T-helper 1 cell treated with Interleukin-12 subunit alpha and Interleukin-12 subunit beta and Interleukin-4 antibody, amounts not matched to agents 30 ng/mL and 1 ng/mL, for 36 hours (primary cell): ENCODE measurements around the gene ADAP1. TPM values are rescaled to one million over a fixed set of nuclear protein-coding genes. Genes with fewer than 3 reads are reported as not detected.
"Not testable (repeated sequence)": the region's sequence is repeated elsewhere in the genome, so short reads cannot be mapped to it uniquely, and the experiment has no call there.

Experiments
- intact Hi-C: fragments of 100-400 bp; cut with micrococcal nuclease; formaldehyde crosslinking; loops from one replicate; pipeline ENCODE4 v1.15.1; 2024
- total RNA-seq: library from RNA; stranded (reverse); gene quantifications from 2 replicates; pipeline ENCODE4 v1.2.3, GENCODE V29; 2022

The ADAP1 gene
- total RNA-seq = 20.6 and 20.9 TPM in 2 replicates

GRCh38 chr7:954330-955238 lies at the start of gene ADAP1:
Gene ADAP1, minus strand, starts transcription at chr7:954680. Its CDS starts 203 bp downstream, at chr7:954477.
- intact Hi-C loops = loop anchor here (1.0 to 2.0 kb wide), 4 partner anchors 32 to 168 kb away; partner anchors contain the start of gene GET4

- intact Hi-C loops = not testable (repeated sequence)
Measured at GRCh38 chr7:1002445-1002844, 48.0 kb upstream of the ADAP1 start.

GRCh38 chr7:1002026-1002425 lies 47.5 kb upstream of the ADAP1 start:
- intact Hi-C loops = not testable (repeated sequence)

- intact Hi-C loops = not testable (repeated sequence)
Measured at GRCh38 chr7:1001069-1001770, 46.7 kb upstream of the ADAP1 start.

GRCh38 chr7:999941-1000935 lies 45.8 kb upstream of the ADAP1 start:
- intact Hi-C loops = no loop called here

- intact Hi-C loops = no loop called here
Measured at GRCh38 chr7:999149-999879, 44.8 kb upstream of the ADAP1 start.

GRCh38 chr7:997404-998395 lies 43.2 kb upstream of the ADAP1 start:
- intact Hi-C loops = no loop called here

- intact Hi-C loops = no loop called here
Measured at GRCh38 chr7:996079-996872, 41.8 kb upstream of the ADAP1 start.

GRCh38 chr7:995571-995970 lies 41.1 kb upstream of the ADAP1 start:
- intact Hi-C loops = no loop called here

- intact Hi-C loops = loop anchor here (5.0 kb wide), 1 partner anchor 53 kb away; no protein-coding TSS in a partner anchor
Measured at GRCh38 chr7:994592-995308, 40.3 kb upstream of the ADAP1 start.

- intact Hi-C loops = loop anchor here (1.0 to 5.0 kb wide), 5 partner anchors 18 to 184 kb away; partner anchors contain the start of gene COX19
Measured at GRCh38 chr7:992709-993607, 38.5 kb upstream of the ADAP1 start.

- intact Hi-C loops = loop anchor here (5.0 kb wide), 1 partner anchor 55 kb away; no protein-coding TSS in a partner anchor
Measured at GRCh38 chr7:991729-992656, 37.5 kb upstream of the ADAP1 start.

GRCh38 chr7:990933-991728 lies 36.7 kb upstream of the ADAP1 start:
- intact Hi-C loops = loop anchor here (5.0 kb wide), 1 partner anchor 56 kb away; no protein-coding TSS in a partner anchor

GRCh38 chr7:990352-990932 lies 36.0 kb upstream of the ADAP1 start:
- intact Hi-C loops = loop anchor here (5.0 kb wide), 1 partner anchor 57 kb away; no protein-coding TSS in a partner anchor
